Fibroblast of upper back skin (primary cell): ENCODE data around the gene CCL15.

Source experiments
- DNase-seq: peaks from one replicate; pipeline ENCODE4 v3.0.0-alpha.2; 2013

The CCL15 gene

DNA sequence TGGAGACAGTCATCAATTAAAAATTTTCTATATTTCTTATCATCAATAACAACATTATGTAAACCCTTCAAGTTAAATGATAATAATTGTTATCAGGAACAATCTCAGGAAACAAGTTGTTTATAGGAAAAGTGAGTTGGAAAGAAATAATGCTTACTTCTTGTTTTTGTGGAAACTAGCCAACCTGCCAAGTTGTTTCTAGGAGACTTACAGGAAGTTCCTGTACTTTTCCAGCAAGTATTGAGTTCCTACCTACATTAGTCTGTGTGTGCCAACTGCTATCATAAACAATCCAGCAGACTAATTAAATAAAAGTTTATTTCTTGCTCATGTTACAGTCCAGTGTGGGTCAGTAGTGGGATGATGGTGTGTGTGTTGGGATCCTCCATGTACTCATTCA, 13.2 kb downstream of the CCL15 start:
- DNase-seq = no peak

DNA sequence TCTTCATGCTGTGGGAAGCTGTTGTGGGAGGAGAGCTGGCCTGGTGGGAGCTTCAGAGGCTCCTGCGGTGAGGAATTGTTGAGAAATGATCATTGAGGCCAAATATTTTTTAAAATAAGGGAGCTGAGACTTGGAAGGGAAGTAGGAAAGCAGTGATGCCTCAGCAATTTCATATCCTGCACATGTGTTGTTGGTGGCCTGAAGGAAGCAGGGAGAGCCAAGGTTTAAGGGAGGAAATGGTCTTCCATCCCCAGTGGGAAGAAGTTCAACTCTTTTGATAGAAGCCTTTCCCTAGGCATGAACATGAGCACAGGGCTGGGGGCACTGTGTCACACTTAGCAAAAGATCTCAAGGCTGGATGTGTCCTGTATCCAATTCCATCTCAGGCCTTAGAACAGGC, 14.7 kb downstream of the CCL15 start, which contains the start of gene CCL14:
Gene CCL14 (minus strand): TSS at position 87 of the 400 bp plus-strand sequence. CDS start 80 bp downstream, at position 7.
- no peak for DNase-seq

DNA sequence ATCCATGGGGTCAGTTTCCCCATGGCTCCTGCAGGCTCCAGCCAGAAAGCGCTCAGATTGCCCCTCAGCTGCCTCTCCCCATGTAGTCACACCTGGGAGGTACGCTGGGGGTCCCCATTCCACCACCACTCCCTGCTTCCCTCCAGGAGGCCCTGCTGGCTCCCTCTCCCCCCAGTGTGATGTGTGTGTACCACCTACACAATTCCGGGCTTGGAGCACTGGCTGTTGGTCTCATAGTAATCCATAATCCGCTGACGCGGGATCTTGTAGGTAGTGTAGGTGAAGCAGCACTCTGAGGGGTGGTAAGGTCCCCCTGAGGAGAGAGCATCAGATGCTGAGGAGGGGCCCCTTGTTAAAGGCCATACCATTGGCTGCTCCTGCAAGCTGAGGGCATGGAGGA, 17.2 kb downstream of the CCL15 start:
- no peak for DNase-seq

DNA sequence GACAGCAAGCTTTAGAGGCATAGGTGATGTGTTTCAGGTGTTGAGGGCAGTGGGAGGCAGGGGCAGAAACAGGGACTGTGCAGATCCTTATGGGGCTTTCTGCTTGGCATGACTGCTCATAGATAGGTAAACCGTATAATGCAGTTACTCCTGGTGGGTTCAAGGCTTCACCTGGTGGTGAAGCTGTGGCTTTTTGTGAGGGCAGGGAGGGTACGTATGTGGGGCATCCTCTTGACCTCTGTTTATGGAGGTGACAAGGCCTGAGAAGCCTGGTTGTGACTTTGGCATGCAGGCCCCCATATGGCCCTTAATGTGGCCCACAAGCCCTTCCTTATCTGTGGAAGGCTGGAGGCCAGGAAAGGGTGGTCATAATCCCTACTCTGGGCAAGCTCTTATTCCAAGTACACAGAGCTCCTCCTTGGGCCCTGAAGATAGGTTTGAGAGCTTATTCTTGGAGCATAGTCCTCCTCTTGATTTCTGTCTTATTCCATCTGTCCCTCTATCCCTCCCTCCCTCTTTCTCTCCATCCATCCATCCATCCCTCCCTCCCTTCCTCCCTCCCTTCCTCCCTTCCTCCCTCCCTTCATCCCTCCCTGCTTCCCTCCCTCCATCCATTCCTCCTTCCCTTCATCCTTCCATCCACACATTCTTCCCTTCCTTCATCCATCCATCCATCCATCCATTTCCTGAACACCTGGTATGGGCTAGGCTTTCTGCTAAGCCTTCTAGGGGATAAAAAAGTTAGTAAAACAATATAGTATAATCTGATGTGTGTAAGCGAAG, 18.8 kb downstream of the CCL15 start:
- no peak for DNase-seq

DNA sequence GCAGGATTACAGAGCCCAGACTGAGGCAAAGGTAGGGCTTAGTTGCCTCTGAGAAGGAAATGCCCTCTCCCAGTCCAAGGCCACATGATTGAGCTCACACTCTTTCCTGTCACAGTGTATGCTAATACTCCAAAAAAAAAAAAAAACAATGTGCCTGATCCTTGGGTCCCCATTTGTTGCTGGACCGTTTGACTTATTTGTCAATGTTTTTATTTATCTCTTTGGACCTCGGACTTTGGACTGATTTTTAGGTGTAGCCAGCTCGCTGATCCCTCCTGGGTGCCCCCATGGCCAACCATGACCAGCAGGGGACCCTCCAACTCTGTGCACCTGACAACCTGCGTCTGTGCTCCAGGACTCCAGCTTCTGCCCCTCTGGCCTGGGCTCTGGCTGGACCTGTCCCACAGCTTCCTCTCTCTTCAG, 19.4 kb downstream of the CCL15 start:
- no peak for DNase-seq

DNA sequence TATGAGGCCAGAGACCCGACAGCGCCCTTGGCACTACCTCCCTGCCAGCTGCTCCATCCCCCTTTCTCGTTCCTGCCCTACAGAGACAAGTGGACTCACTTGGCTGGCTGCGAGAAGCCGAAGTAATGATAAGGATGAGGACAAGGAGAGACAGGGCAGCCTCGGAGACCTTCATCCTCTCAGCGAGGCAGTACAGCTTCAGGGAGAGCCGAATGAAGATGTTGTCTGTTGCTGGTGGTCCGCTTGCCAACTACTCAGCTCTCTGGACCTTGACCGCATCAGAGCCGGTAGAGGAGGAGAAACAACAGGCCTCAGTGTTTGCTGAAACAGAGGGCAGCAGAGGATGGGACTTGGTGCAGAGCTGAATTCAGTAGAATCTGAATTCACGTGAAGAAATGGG, 20.1 kb downstream of the CCL15 start, which contains the start of gene CCL16:
Gene CCL16 (minus strand): TSS at position 252 of the 400 bp plus-strand sequence. CDS start 77 bp downstream, at position 175.
- no peak for DNase-seq

DNA sequence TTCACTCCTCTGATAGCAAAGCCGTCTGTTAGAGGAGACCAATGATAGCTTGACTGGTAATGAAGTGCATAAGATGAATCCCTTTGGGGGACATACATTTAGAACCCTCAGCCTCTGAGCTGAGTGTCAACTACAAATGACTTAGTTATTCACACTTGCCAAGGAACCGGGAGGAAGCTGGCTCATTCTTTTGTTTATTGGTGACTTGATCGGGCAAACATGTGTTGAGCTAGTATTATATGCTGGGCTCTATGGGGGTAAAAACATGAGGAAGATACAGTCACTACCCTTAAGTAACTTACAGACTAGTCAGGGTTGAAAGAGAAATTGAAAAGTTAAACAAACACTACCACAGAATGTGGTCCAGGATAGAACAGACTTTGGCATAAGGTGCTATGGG, 23.0 kb downstream of the CCL15 start:
- DNase-seq = no peak

DNA sequence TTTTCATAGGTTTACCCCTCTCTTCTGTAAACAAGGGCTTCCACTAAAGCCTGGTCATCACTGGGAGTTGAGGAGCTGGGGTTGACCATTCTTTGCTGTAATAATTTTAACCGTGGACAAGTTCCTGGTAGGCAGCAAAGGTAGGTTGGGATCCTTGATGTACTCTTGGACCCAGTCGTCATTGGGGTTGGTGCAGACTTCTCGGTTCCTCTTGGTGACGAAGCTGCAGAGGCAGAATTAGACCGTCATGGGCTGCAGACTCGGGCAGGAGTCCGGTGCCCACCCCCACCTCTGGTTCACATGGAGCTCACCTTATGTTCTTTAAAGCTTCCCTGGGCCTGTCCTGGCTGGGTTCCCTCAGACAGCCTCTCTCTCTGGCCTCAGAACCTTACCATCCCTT, 23.8 kb downstream of the CCL15 start:
- no peak for DNase-seq

DNA sequence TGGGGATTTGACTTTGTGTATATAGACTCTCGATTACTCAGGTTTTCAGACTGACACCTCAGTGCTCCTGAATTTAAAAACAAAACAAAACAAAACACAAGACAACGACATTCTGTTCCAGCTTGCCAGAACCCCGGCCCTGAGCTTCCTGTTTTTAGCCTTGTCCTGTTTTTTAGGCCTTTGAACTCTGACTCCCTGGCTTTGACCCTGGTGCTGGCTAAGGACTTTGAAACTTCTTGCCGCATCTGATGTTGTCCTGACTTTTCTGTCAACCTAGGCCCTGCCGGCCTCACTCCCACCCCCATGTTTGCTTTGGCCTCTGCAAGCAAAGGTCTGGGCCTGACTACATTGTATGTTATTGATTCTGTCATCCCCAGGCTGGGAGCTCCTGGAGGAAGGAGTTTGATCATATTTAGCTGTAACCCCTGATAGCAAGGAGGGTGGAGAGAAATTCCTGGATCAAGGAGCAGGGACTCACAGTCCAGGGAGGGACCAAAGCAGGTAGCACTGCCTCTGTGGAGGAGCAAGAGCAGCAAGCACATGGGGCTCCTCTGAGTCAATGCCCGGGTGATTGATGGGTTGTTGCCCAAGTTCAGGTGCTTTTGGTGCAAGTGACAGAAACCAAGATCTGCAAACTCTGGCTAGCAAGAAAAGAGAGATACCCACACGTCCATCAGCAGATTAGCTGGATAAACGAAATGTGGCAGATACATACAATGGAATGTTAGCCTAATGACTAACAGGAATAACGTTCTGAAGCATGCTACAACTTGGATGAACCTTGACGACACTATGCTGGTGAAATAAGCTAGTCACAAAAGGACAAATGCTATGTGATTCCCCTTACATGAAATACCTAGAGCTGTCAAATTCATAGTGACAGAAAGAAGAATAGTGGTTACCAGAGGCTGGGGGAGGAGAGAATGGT, 27.8 kb downstream of the CCL15 start:
- peak; percentile 2 for DNase-seq

DNA sequence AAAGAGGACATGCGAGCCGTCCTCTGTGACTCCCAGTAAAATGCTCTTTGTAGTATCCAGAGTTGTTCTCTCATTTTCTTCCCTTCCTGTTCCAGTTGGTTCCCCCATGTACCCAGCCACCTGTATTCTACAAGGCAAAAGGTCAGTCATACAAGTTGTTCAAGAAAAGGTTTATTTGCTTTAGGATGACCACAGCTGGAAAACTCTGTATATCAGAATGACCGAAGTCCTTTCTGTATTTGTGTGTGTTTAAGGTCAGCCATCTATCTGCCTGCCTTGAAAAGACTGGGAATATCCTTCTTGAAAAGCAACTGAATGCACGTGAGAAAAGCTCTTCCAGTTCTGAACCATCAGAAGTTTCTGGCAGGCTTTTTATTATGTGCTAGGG, 28.4 kb downstream of the CCL15 start:
- DNase-seq = no peak

DNA sequence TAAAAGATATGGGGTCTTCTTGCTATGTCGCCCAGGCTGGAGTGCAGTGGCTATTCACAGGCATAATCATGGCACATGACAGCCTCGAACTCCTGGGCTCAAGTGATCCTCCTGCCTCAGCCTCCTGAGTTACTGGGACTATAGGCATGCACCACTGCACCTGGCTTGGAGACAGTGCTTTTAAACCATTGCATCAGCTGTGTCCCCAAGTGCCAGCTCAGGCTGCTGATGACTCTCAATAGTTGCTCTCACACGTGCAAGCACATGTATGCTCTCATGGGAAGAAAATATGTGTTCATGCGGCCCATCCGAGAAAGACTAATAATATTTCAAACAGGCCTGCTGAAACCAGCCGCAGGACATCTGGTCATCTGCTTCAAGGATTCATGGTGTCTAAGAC, 28.8 kb downstream of the CCL15 start:
- DNase-seq = no peak

DNA sequence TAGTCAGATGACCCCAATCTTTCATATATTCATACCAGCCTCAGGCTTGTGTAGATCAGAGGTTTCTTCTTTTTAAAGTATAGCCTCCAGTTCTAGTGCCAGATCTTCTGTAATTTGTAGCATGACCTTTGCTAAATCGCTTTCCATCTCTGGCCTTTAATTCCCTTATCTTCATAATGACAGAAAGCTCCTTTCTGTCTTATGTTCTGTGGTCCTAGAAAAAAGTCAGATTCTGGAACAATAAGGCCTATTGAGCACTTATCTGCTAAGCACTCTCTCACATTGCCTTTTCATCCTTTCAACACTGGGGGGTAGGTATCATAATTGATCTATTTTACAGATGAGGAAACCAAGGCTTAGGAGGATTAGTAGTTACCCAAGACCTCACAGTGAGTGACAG, 29.3 kb downstream of the CCL15 start:
- DNase-seq = no peak

DNA sequence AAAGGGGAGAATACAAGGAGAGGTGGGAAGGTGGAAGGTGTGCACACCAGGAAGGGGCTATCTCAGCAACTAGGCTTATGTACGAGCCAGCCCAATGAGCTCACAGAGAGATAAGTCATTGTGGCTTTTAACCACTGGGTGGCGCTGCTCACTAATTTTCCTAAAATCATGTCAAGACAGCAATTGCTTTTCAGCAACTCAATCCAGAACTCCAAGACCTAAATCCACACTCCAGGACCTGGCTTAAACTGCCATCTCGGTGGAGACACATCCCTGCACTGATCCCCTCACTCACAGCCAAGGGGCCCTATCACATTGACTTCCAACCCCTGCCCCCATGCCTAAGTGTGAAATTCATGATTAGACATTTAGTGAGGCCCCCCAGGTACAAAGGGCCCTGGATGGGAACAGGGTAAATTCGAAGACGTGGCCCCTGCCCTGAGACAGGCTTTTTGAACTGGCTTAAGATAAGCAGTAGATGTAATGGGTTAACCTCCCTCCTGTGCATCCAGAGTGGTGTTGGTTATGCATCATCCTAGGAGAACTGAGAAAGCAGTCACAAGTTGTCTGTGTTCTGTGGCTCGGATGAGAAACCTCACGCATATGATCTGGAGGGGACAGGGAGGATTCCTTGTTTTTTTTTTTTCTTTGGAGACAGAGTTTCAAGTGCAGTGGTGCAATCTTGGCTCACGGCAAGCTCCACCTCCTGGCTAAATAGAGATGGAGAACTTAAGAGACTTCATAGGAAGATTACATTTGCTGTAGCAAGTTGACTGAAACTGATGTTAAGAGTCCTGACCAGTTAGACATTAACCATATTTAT, 31.6 kb downstream of the CCL15 start:
- DNase-seq = peak; percentile 70

DNA sequence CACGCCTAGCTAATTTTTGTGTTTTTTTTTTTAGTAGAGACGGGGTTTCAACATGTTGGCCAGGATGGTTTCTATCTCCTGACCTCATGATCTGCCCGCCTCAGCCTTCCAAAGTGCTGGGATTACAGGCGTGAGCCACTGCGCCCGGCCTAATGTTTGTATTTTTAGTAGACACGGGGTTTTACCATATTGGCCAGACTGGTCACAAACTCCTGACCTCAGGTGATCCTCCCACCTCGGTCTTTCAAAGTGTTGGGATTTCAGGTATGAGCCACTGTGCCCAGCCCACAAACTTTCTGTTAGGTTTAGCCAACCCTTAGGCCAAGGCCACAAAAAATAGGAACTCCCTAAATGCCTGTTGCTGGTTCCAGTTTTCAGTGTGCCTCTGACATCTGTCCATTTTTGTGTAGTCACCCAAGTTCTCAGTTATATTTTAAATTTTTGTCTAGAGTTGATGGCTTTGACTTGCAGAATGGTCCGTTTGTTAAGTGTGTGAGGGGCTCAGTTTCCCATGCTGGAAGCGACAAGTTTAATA, 32.8 kb downstream of the CCL15 start:
- no peak for DNase-seq

DNA sequence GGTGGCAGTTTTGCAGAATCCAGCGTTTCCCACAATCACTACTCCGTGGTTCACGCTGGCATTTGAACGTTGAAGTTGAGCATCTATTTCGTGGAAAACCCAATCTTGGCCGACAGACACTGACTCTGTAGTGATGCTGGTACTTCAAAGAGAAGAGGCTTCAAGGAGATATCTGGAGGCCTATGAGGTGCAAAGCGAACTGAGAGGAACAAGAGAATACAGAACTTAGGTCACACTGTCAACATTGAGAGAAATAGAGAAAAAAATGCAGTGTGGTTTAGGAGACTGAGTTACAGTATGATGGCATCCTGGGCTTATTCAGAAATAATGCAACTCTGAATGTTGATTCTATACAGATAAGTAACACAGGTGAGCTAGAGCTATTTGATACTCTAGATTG, 36.1 kb downstream of the CCL15 start:
- no peak for DNase-seq

DNA sequence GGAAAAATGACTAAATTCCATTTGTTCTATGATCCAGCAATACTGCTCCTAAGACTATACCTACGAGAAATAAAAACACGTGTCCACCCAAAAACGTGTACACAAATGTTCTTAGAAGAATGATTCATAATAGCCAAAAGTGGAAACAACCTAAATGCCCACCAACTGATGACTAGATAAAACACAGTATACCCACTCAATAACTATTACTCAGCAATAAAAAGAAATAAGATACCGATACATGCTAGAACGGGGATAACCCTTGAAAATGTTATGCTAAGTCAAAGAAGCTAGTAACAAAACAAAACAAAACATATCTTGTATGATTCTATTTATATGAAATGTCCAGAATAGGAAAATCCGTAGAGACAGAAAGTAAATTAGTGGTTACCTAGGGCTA, 37.7 kb downstream of the CCL15 start:
- no peak for DNase-seq

DNA sequence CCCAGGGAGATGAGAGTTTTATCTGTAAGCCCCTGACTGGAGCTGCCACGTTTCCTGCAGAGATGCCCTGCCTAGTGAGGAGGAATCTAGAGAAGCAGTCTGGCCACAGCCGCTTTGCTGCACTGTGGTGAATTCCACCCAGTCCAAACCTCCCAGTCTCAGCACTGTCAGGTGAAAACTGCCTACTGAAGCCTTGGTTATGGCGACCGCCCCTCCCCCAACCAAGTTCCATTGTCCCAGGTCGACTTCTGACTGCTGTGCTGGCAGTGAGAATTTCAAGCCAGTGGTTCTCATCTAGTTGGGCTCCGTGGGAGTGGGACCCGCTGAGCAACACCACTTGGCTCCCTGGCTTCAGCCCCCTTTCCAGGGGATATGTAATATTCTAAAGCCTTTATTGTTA, 47.6 kb downstream of the CCL15 start:
- no peak for DNase-seq

DNA sequence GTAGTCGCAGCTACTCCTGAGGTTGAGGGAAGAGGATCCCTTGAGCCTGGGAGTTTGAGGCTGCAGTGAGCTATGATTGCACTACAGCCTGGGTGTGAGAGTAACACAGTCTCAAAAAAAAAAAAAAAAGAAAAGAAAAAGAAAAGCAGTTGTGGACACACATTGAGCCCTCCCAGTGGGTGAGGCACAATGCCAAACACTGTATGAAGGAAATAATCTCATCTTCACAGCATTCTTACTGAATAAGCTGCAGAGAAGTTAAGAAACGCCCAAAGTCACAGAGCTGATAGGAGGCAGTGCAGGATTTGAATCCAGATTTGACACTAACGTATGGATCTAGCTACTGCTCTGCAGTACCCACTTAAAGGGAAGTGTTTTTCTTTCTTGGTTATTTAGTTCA, 52.0 kb downstream of the CCL15 start:
- no peak for DNase-seq

DNA sequence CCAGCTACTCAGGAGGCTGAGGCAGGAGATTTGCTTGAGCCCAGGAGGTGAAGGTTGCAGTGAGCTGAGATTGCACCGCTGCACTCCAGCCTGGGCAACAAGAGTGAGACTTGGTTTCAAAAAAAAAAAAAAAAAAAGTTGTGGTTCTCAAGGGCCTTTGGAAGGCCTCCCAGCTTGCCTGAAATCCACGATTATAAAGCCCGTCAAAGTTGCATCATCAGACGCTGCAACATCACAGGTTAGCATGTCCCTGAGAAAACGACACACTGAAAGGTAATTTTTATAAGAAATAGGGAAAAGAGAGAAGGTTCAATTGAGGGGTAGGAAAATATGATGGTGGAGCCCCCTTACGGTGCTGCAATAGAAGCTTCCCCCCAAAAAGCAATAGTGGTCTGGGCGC, 53.3 kb downstream of the CCL15 start:
- no peak for DNase-seq
